Caco-2 (cell line): ENCODE data around the gene SCFD1. TPM values are rescaled to one million over a fixed set of nuclear protein-coding genes. Genes with fewer than 3 reads are reported as not detected.
A peak's percentile ranks its signal among the peaks of the same experiment; 100 is the strongest.

Experiments used
- BruUV-seq: library from RNA; stranded (reverse); fragments of 400-500 nt; replicated peaks from 2 replicates; lab custom pipeline; 2021; lab: Mats Ljungman, UMichigan
- CTCF ChIA-PET: fragments of 300-600 bp; sonication (Branson Sonifier 250); formaldehyde crosslinking; loops from one replicate; lab custom pipeline; 2022; ENCODE audit warnings: antibody characterized with exemption; lab: Charles Lee
- POLR2A ChIA-PET: fragments of 300-600 bp; sonication (Branson Sonifier 250); formaldehyde crosslinking; loops from one replicate; lab custom pipeline; 2022; ENCODE audit warnings: antibody characterized with exemption; lab: Charles Lee
- DNase-seq, 2 experiments: peaks; one replicate each; pipeline versions ENCODE4 v3.0.0 to v3.0.0-alpha.2; 2020 to 2022
- H3K27me3 ChIP-seq: replicated peaks from 2 replicates; pipeline ENCODE4 v1.6.0; 2011; ENCODE audit warnings: low read length; ENCODE audit not compliant: control insufficient read depth, insufficient read depth
- H3K36me3 ChIP-seq: 2 replicates; pipeline ENCODE4 v1.5.1; 2011; ENCODE audit warnings: low read length; ENCODE audit not compliant: control insufficient read depth, insufficient read depth
- H3K4me1 ChIP-seq: fragments of 250-450 bp; sonication (Bioruptor Pico); 2 replicates; pipeline ENCODE4 v1.5.1; 2020; ENCODE audit warnings: mild to moderate bottlenecking
- H3K4me3 ChIP-seq: 2 replicates; pipeline ENCODE4 v1.5.1; 2011; ENCODE audit warnings: low read depth, mild to moderate bottlenecking, control low read depth, low read length
- H3K9me3 ChIP-seq: fragments of 250-450 bp; sonication (Bioruptor Pico); 2 replicates; pipeline ENCODE4 v1.5.1; 2020; ENCODE audit warnings: mild to moderate bottlenecking, moderate library complexity
- H3K27ac Mint-ChIP-seq: one replicate; pipeline ENCODE4 v1.8.0; 2022; ENCODE audit warnings: mixed read lengths; ENCODE audit not compliant: unreplicated experiment
- H3K27me3 Mint-ChIP-seq: one replicate; pipeline ENCODE4 v1.8.0; 2022; ENCODE audit warnings: mixed read lengths; ENCODE audit not compliant: insufficient read depth, unreplicated experiment
- H3K36me3 Mint-ChIP-seq: one replicate; pipeline ENCODE4 v1.8.0; 2022; ENCODE audit warnings: mild to moderate bottlenecking, mixed read lengths; ENCODE audit not compliant: insufficient read depth, unreplicated experiment
- H3K4me1 Mint-ChIP-seq: one replicate; pipeline ENCODE4 v1.8.0; 2022; ENCODE audit warnings: low read depth, mixed read lengths; ENCODE audit not compliant: unreplicated experiment
- H3K4me3 Mint-ChIP-seq: one replicate; pipeline ENCODE4 v1.8.0; 2022; ENCODE audit warnings: mild to moderate bottlenecking, moderate library complexity, mixed read lengths; ENCODE audit not compliant: unreplicated experiment
- H3K9me3 Mint-ChIP-seq: one replicate; pipeline ENCODE4 v1.8.0; 2022; ENCODE audit warnings: mixed read lengths; ENCODE audit not compliant: unreplicated experiment
- intact Hi-C: fragments of 100-400 bp; cut with micrococcal nuclease; formaldehyde crosslinking; loops from one replicate; pipeline ENCODE4 v1.10.0; 2022; ENCODE audit not compliant: unreplicated experiment
- total RNA-seq: library from RNA; stranded (reverse); gene quantifications from 2 replicates; pipeline ENCODE4 v1.2.3, GENCODE V29; 2022
- TF ChIP-seq, protein P1 (sequence below), 2 experiments: fragments of 200-600 bp in 1 of 2; IDR thresholded peaks; 1 replicate in 1 of 2; 2 replicates in 1 of 2; pipeline versions ENCODE4 v1.5.1 to v1.8.0; 2011 to 2022; ENCODE audit warnings: antibody characterized with exemption in 1 of 2, control low read depth in 1 of 2, inconsistent platforms in 1 of 2, low read depth in 1 of 2, low read length in 1 of 2, mild to moderate bottlenecking in 1 of 2, moderate library complexity in 1 of 2; ENCODE audit not compliant: insufficient read depth in 1 of 2, severe bottlenecking in 1 of 2, unreplicated experiment in 1 of 2

Gene SCFD1
- total RNA-seq, 1 experiment from 2014 or later = 78.1 TPM

- H3K27ac Mint-ChIP-seq = no peak overlapping the region
- no peaks in the 10 kb centered on the region for H3K4me1 Mint-ChIP-seq
- H3K4me3 ChIP-seq = no peak overlapping the region
- intact Hi-C loops = loop anchor here (2.0 to 10.0 kb wide), 3 partner anchors 100 to 250 kb away; partner anchors contain the start of gene COCH
- no peaks in the 10 kb centered on the region for H3K27me3 Mint-ChIP-seq
- CTCF ChIA-PET = interaction anchor here (0.8 kb wide), 2 partner anchors 36 to 248 kb away, joined by 3 read pairs; no protein-coding TSS in a partner anchor
- BruUV-seq = no TSS peak
- no peaks in the 10 kb centered on the region for H3K9me3 Mint-ChIP-seq
- POLR2A ChIA-PET = no interaction called here
- TF ChIP-seq, protein P1, sequence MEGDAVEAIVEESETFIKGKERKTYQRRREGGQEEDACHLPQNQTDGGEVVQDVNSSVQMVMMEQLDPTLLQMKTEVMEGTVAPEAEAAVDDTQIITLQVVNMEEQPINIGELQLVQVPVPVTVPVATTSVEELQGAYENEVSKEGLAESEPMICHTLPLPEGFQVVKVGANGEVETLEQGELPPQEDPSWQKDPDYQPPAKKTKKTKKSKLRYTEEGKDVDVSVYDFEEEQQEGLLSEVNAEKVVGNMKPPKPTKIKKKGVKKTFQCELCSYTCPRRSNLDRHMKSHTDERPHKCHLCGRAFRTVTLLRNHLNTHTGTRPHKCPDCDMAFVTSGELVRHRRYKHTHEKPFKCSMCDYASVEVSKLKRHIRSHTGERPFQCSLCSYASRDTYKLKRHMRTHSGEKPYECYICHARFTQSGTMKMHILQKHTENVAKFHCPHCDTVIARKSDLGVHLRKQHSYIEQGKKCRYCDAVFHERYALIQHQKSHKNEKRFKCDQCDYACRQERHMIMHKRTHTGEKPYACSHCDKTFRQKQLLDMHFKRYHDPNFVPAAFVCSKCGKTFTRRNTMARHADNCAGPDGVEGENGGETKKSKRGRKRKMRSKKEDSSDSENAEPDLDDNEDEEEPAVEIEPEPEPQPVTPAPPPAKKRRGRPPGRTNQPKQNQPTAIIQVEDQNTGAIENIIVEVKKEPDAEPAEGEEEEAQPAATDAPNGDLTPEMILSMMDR (IDR thresholded peaks at IDR 0.05; ENCODE audit: insufficient read depth in 1 of 2, low read depth in 1 of 2, low read length in 1 of 2, severe bottlenecking in 1 of 2, unreplicated experiment in 1 of 2) = no peak
- H3K36me3 Mint-ChIP-seq = peaks cover 16% of the 10 kb centered on the region
- no peaks in the 10 kb centered on the region; the same call in 1 of the 2 replicates for H3K36me3 ChIP-seq
- DNase-seq = no peak
- no peaks in the 10 kb centered on the region for H3K4me1 ChIP-seq
- no peaks in the 10 kb centered on the region for H3K9me3 ChIP-seq
- no peak overlapping the region for H3K4me3 Mint-ChIP-seq
- H3K27me3 ChIP-seq = no peaks in the 10 kb centered on the region
Measured at GRCh38 chr14:30657050-30657449, 34.9 kb downstream of the SCFD1 start.

DNA sequence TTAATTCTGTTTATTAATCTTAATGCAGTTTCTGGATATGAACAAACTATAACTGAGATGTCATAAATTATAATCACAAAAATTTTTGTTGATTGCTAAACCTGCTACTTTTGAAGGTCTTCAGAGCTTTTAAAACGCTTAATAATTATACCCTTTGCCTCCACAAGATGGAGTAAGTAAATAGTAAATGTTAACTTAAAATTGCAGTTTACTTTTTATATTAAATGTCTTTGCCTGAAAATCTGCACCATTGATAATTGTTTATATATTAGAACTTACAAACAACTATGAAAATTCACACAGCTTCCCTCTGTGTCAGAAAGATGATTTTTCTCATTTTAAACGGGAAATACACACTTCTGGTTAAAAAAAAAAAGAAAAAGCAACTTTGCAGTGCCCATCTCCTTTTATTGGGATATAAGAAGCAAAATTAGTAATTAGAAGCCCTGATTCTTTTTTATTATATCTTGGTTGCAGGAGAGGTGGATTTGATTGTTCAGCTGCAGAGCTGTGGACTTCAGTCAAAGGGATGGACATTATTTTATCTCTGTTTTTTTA, 35.6 kb downstream of the SCFD1 start:
- TF ChIP-seq, protein P1 (IDR thresholded peaks at IDR 0.05; ENCODE audit: insufficient read depth in 1 of 2, low read depth in 1 of 2, low read length in 1 of 2, severe bottlenecking in 1 of 2, unreplicated experiment in 1 of 2) = peak; percentile 17 to 39
- H3K9me3 Mint-ChIP-seq = no peaks in the 10 kb centered on the region
- no peak overlapping the region for H3K4me3 ChIP-seq
- no peaks in the 10 kb centered on the region; the same call in 1 of the 2 replicates for H3K36me3 ChIP-seq
- BruUV-seq = no TSS peak
- no peaks in the 10 kb centered on the region for H3K4me1 Mint-ChIP-seq
- H3K27me3 Mint-ChIP-seq = no peaks in the 10 kb centered on the region
- no peak for DNase-seq
- H3K9me3 ChIP-seq = no peaks in the 10 kb centered on the region
- intact Hi-C loops = loop anchor here (2.0 to 10.0 kb wide), 3 partner anchors 99 to 249 kb away; partner anchors contain the start of gene COCH
- no peaks in the 10 kb centered on the region for H3K4me1 ChIP-seq
- no peak overlapping the region for H3K27ac Mint-ChIP-seq
- CTCF ChIA-PET = interaction anchor here (0.8 kb wide), 1 partner anchor 35 kb away, joined by 3 read pairs; no protein-coding TSS in a partner anchor
- no peaks in the 10 kb centered on the region for H3K27me3 ChIP-seq
- H3K36me3 Mint-ChIP-seq = peaks cover 21% of the 10 kb centered on the region
- POLR2A ChIA-PET = no interaction called here
- H3K4me3 Mint-ChIP-seq = no peak overlapping the region

DNA sequence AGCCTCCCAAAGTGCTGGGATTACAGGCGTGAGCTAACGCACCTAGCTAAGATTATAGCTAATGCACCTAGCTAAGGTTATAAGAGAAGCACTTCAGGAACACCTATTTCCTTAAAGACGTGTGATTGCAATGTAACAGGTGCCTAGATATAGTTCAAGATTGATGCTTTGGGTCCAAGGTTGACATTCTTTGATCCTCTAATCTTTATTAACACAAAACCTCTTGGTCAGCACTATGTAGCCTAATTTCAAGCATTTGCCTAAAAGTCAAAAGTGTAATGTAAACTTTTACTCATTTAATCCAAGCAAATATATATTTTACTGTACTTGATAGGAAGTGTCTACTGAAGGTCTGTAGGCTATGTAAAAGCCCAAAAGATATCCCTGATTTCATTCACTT, 36.5 kb downstream of the SCFD1 start:
- Mint-ChIP-seq H3K4me3 (no peak overlapping the region), H3K4me1 (no peaks in the 10 kb centered on the region), H3K27ac (no peak overlapping the region), H3K27me3 (no peaks in the 10 kb centered on the region), H3K36me3 (peaks cover 23% of the 10 kb centered on the region), H3K9me3 (no peaks in the 10 kb centered on the region)
- Histone ChIP-seq H3K4me3 (no peak overlapping the region), H3K4me1 (no peaks in the 10 kb centered on the region), H3K36me3 (no peaks in the 10 kb centered on the region; the same call in 1 of the 2 replicates), H3K9me3 (no peaks in the 10 kb centered on the region), H3K27me3 (no peaks in the 10 kb centered on the region)
- no TSS peak for BruUV-seq
- POLR2A ChIA-PET = no interaction called here
- CTCF ChIA-PET = no interaction called here
- no peak for DNase-seq
- intact Hi-C loops = loop anchor here (10.0 kb wide), 1 partner anchor 216 kb away; the partner anchor contains the start of gene COCH
- TF ChIP-seq, protein P1 (IDR thresholded peaks at IDR 0.05; ENCODE audit: insufficient read depth in 1 of 2, low read depth in 1 of 2, low read length in 1 of 2, severe bottlenecking in 1 of 2, unreplicated experiment in 1 of 2) = no peak
